SH-SY5Y (cell line): Measurements from ENCODE around the gene NKX2-4.

Experiments used
- GATA2 ChIP-seq: IDR thresholded peaks from 2 replicates; pipeline ENCODE4 v1.6.1; 2011; ENCODE audit warnings: mild to moderate bottlenecking, low read depth, low read length
- GATA3 ChIP-seq: IDR thresholded peaks from 2 replicates; pipeline ENCODE4 v1.6.1; 2011; ENCODE audit warnings: low read depth, mild to moderate bottlenecking, low read length, moderate library complexity

GRCh38 chr20:21390768-21391167 lies 6.6 kb downstream of the NKX2-4 start:
- no peak for TF ChIP-seq GATA2
- TF ChIP-seq GATA3, result no peak
